Esophagus muscularis mucosa (tissue), 4 donors: Measurements from ENCODE around the gene DSC1. TPM values are rescaled to one million over a fixed set of nuclear protein-coding genes. Genes with fewer than 3 reads are reported as not detected.

Experiments used
- DNase-seq: peaks from one replicate; pipeline ENCODE4 v3.0.0-alpha.2; 2017; ENCODE audit errors: extremely low spot score
- H3K27ac ChIP-seq, 4 donors: fragments of 200-600 bp; sonication (generic); replicated peaks in 1 of 4; 1 replicate in 3 of 4; 2 replicates in 1 of 4; pipeline ENCODE4 v1.5.1; 2016 to 2019; ENCODE audit warnings: mild to moderate bottlenecking in 1 of 4
- H3K27me3 ChIP-seq, 4 donors: fragments of 200-600 bp; sonication (generic); one replicate each; pipeline versions ENCODE4 v1.5.1 to v1.6.0; 2016 to 2019
- H3K36me3 ChIP-seq, 4 donors: fragments of 200-600 bp; sonication (generic); one replicate each; pipeline ENCODE4 v1.5.1; 2016 to 2019
- H3K4me1 ChIP-seq, 4 donors: fragments of 200-600 bp; sonication (generic); one replicate each; pipeline ENCODE4 v1.5.1; 2016 to 2019
- H3K4me3 ChIP-seq, 4 donors: fragments of 200-600 bp; sonication (generic); 1 replicate in 2 of 4; 2 replicates in 2 of 4; pipeline ENCODE4 v1.5.1; 2016 to 2019; ENCODE audit warnings: mild to moderate bottlenecking in 4 of 4, moderate library complexity in 1 of 4
- H3K9me3 ChIP-seq, 4 donors: fragments of 200-600 bp; sonication (generic); 1 replicate in 3 of 4; 2 replicates in 1 of 4; pipeline ENCODE4 v1.5.1; 2016 to 2019
- CTCF ChIP-seq, 3 experiments: fragments of 200-600 bp in 2 of 3; fragments of 450-650 bp in 1 of 3; sonication (generic) in 2 of 3; IDR thresholded peaks; one replicate each; pipeline ENCODE4 v1.5.1; 2017 to 2019; ENCODE audit warnings: antibody characterized with exemption in 3 of 3, mild to moderate bottlenecking in 2 of 3, moderate library complexity in 1 of 3
- EP300 ChIP-seq: sonication (generic); formaldehyde crosslinking; IDR thresholded peaks from one replicate; pipeline ENCODE4 v1.6.1; 2017; ENCODE audit warnings: antibody characterized with exemption
- POLR2A ChIP-seq: fragments of 450-650 bp; IDR thresholded peaks from one replicate; pipeline ENCODE4 v1.6.1; 2017; ENCODE audit warnings: antibody characterized with exemption, moderate library complexity, mild to moderate bottlenecking, low read depth
- POLR2AphosphoS5 ChIP-seq, 2 donors: sonication (generic); formaldehyde crosslinking; IDR thresholded peaks; one replicate each; pipeline ENCODE4 v1.6.1; 2017; ENCODE audit warnings: antibody characterized with exemption in 2 of 2
- WGBS: methylation state at CpG from one replicate; pipeline ENCODE4 v1.1.5; 2018; 5-methylcytosine and 5-hydroxymethylcytosine counted together
- intact Hi-C: fragments of 100-400 bp; cut with DNase I; formaldehyde crosslinking; loops from one replicate; pipeline ENCODE4 v1.15.1; 2023
- total RNA-seq, 4 donors: library from RNA; depleted of rRNA; stranded (reverse); fragments of >200 nt; gene quantifications; one replicate each; pipeline versions ENCODE4 v1.1.0 to v1.2.1, GENCODE V29; 2016

The DSC1 gene
- total RNA-seq, 4 donors from 2014 or later: not detected

- WGBS: 51% methylated on average over 3 of the region's 3 CpGs
Measured at GRCh38 chr18:31148600-31148999, 14.1 kb downstream of the DSC1 start.

GRCh38 chr18:31146809-31147208 is 15.8 kb downstream of the DSC1 start:
- intact Hi-C loops: no loop called here
- Histone ChIP-seq H3K36me3 (no peaks in the 10 kb centered on the region), H3K4me1 (no peaks in the 10 kb centered on the region), H3K4me3 (no peak overlapping the region), H3K27me3 (no peaks in the 10 kb centered on the region), H3K27ac (no peak overlapping the region), H3K9me3 (no peaks in the 10 kb centered on the region)
- no peak for DNase-seq
- TF ChIP-seq POLR2A (no peak), POLR2AphosphoS5 (IDR thresholded peaks at IDR 0.05) (no peak), CTCF (IDR thresholded peaks at IDR 0.05) (no peak), EP300 (no peak)

More at GRCh38 chr18:31148600-31148999, 14.1 kb downstream of the DSC1 start:
- Histone ChIP-seq H3K4me1 (no peaks in the 10 kb centered on the region), H3K36me3 (no peaks in the 10 kb centered on the region), H3K9me3 (no peaks in the 10 kb centered on the region), H3K4me3 (no peak overlapping the region), H3K27me3 (no peaks in the 10 kb centered on the region), H3K27ac (no peak overlapping the region)
- TF ChIP-seq POLR2AphosphoS5 (IDR thresholded peaks at IDR 0.05) (no peak), EP300 (no peak), CTCF (IDR thresholded peaks at IDR 0.05) (no peak), POLR2A (no peak)
- intact Hi-C loops: no loop called here
- DNase-seq: no peak

- 82% methylated on average over 3 of the region's 3 CpGs for WGBS
- H3K9me3 ChIP-seq: no peaks in the 10 kb centered on the region
- H3K4me3 ChIP-seq: no peak overlapping the region
- no peaks in the 10 kb centered on the region for H3K36me3 ChIP-seq
- no peak for DNase-seq
- no peak overlapping the region for H3K27ac ChIP-seq
- intact Hi-C loops: no loop called here
- H3K4me1 ChIP-seq: no peaks in the 10 kb centered on the region
- no peaks in the 10 kb centered on the region for H3K27me3 ChIP-seq
- TF ChIP-seq POLR2A: no peak
- TF ChIP-seq CTCF (IDR thresholded peaks at IDR 0.05): no peak
- no peak for TF ChIP-seq POLR2AphosphoS5 (IDR thresholded peaks at IDR 0.05)
- no peak for TF ChIP-seq EP300
Measured at GRCh38 chr18:31143025-31143424, 19.6 kb downstream of the DSC1 start.

GRCh38 chr18:31138709-31139108 is 23.9 kb downstream of the DSC1 start:
- 50% methylated on average over 1 of the region's 1 CpG for WGBS
- no peak overlapping the region for H3K27ac ChIP-seq
- DNase-seq: no peak
- H3K4me3 ChIP-seq: no peak overlapping the region
- TF ChIP-seq EP300 (no peak), CTCF (IDR thresholded peaks at IDR 0.05) (no peak)
- no peaks in the 10 kb centered on the region for H3K36me3 ChIP-seq
- H3K27me3 ChIP-seq: no peaks in the 10 kb centered on the region
- intact Hi-C loops: no loop called here
- no peaks in the 10 kb centered on the region for H3K4me1 ChIP-seq
- no peaks in the 10 kb centered on the region for H3K9me3 ChIP-seq

GRCh38 chr18:31134988-31135529 is 27.6 kb downstream of the DSC1 start:
- no peak for TF ChIP-seq POLR2A
- TF ChIP-seq CTCF (IDR thresholded peaks at IDR 0.05): no peak
- no peak for TF ChIP-seq EP300
- no peak for TF ChIP-seq POLR2AphosphoS5 (IDR thresholded peaks at IDR 0.05)
- intact Hi-C loops: no loop called here
- no peak for DNase-seq
- Histone ChIP-seq H3K27ac (no peak overlapping the region), H3K27me3 (peaks cover 0 to 3% (median 0%) of the 10 kb centered on the region in 4 donors), H3K36me3 (no peaks in the 10 kb centered on the region), H3K4me3 (no peak overlapping the region), H3K4me1 (no peaks in the 10 kb centered on the region), H3K9me3 (no peaks in the 10 kb centered on the region)
- WGBS: 81% methylated on average over 4 of the region's 4 CpGs
